GM18519 (cell line): ENCODE results near the gene RCL1.
"Not testable (repeated sequence)": the region's sequence is repeated elsewhere in the genome, so short reads cannot be mapped to it uniquely, and the experiment has no call there.

ENCODE experiments used
- ATAC-seq: cut with Tn5 transposase; IDR thresholded peaks from one replicate; pipeline ENCODE4 v1.9.1; 2021; ENCODE audit warnings: mild to moderate bottlenecking, moderate library complexity; ENCODE audit not compliant: unreplicated experiment, low FRiP score

Gene RCL1

DNA sequence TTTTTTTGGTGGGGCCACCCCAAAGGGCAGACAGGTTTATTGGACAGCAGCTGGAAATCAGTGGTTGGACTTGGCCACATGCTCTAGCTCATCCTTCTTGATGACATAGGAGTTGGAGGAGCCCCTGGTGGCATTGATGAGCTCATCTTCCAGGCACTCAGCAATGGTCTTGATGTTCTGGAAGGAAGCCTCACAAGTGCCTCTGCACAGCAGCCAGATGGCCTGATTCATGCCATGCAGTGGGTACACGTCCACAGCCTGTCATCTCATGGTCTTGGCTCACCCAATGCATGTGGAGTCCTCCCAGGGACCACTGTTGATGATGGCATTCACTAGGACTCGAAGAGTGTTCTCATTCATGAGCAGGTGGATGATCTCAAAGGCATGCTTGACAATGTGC is 11.3 kb upstream of the RCL1 start:
- no peak for ATAC-seq

DNA sequence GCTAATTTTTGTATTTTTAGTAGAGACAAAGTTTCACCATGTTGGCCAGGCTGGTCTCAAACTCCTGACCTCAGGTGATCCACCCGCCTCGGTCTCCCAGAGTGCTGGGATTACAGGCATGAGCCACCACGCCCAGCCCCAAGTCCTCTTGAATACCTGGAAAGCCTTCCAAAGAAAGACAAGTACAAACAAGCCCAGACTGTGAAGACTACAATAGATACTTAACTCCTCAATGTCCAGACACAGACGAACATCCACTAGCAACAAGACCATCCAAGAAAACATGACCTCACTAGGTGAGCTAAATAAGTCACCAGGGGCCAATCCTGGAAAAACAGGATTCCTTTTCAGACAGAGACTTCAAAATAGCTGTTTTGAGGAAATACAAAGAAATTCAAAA is 9.6 kb upstream of the RCL1 start:
- ATAC-seq: not testable (repeated sequence)

DNA sequence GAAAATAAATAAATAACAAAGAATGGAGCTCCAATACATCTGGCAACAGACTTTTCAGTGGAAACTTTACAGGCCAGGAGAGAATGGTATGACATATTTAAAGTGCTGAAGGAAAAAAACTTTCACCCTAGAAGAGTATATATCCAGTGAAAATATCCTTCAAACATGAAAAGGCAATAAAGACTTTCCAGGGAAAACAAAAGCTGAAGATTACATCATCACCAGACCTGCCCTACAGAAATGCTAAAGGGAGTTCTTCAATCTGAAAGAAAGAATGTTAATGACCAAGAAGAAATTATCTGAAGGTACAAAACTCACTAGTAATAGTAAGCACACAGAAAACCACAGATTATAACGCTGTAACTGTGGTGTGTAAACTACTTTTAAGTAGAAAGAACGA is 8.3 kb upstream of the RCL1 start:
- no peak for ATAC-seq

DNA sequence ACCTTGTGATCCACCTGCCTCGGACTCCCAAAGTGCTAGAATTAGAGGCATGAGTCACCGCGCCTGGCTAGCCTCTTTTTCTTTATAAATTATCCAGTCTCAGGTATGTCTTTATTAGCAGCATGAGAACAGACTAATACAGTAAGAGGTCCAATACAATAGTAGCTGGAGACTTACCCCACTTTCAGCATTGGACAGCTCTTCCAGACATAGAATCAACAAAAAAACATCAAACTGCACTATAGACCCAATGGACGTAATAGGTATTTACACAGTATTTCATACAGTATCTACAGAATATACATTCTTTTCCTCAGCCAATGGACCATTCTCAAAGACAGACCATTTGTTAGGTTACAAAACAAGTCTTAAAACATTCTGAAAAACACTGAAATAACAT is 6.1 kb upstream of the RCL1 start:
- ATAC-seq: no peak

DNA sequence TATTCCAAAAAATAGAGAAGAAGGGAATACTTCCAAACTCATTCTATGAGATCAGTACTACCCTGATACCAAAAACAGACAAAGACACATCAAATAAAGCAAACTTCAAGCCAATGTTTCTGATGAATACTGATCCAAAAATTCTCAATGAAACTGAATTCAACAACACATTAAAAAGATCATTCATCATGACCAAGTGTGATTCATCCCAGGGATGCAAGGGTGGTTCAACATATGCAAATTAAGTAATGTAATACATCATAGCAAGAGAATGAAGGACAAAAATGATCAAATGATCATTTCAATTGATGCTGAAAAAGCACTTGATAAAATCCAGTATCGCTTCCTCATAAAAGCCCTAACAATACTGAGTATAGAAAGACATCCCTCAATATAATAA is 4.9 kb upstream of the RCL1 start:
- no peak for ATAC-seq

DNA sequence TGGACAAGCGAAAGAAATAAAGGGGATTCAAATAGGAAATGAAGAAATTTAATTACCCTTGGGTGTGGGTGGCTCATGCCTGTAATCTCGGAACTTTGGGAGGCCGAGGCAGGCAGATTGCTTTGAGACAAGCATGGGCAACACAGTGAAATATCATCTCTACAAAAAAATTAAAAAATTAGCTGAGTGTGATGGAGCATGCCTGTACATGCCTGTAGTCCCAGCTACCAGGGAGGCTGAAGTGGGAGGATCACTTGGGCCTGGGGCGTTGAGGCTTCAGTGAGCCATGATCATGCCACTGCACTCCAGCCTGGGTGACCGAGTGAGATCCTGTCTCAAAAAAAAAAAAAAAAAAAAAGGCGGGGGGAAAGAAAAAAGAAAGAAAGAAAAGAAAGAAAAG is 4.0 kb upstream of the RCL1 start:
- no peak for ATAC-seq

DNA sequence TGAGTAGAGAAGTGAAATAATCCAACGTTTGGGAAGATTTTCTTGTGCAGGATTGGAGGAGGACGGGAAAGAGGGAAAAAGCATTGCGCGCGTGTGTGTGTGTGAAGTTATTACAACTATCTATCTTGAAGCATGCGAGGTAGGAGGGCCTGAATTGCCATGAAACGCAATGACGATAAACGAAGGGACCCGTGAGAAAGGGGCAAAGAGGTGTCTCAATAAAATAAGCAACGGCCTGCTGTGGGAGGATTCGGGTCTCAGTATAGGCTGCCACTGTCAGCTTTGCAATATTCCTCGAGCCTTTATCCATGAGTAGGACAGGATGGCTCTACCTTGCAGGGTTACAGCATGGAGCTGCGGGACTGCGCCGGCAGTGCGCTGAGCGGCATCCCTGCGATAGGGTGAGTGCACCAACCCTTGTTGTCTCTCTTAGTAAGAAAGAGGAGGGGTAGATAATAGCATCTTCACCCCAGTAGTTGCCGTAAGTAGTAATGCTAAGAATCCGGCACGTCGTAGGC is 631 bp upstream of the RCL1 start:
- ATAC-seq: peak; percentile 3

DNA sequence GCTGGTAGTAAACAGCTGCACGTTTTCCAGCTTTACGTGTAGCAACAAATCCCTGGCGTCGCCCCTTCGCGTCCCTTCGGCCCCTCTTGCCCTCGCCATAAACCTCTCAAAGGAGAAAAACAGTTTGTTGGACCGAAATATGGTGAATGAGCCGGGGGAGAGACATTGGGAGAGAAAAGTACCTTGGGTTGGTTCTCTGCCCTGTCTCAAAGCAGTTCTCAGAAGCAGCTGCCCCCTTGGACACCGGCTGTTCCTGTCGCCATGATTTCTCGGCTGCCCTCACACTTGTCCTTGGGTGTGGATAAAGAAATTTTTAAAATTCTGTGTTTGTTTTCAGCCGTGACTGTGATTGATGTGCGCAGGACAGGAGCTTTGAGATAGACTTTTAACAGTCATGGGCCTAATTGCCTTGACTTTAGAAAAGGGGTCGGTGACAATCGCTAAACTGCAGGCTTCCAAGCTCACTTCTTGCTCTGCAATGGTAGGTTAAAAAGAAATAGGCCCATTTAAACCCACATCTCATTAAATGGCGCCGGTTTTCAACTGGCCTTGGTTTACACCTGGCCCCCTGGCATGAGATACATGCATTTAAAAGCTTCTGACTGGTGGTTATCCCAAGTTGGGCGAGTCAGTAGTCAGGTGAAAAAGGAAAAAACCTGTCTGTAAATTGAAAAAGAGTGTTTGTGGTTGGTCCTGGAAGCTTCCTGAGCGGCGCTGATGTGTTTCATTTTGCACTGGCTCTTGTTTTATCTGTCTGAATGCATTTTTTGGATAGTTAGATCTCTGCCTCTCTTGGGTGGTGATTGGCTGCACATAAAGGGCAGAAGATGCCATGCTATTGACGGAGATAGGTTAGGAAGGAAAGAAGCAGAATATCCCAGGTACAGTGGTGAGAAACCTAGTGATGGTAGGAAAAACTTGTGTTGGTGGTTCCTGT is 983 bp downstream of the RCL1 start:
- ATAC-seq: no peak

DNA sequence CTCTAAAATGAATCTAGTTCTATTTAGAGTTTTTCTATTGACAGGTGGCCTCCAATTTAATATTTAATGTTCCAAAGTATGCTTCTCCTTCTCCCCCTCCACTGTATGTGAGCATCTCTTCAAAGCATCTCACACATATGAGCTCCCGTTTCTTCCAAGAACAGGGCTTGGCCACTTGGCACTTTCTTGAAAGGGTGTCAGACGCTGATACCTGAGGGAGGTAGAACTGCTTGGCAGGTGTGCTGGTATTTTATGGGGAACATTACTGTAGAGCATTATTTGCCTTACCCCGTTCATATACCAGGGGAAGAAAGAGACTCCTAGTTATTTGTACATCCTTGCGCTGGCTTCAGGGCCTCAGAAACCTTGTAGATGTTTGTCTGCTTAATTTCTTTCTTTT is 1.9 kb downstream of the RCL1 start:
- no peak for ATAC-seq

DNA sequence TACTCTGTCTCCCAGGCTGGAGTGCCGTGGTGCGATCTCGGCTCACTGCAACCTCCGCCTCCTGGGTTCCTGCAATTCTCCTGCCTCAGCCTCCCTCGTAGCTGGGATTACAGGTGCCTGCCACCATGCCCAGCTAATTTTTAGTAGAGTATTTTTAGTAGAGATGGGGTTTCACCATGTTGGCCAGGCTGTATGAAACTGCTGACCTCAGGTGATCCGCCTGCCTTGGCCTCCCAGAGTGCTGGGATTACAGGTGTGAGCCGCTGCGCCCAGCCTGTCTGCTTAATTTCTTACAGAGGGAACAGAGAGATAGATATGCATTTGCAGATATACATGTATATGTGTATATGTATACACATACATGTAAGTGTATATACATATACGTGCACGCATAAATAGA is 2.4 kb downstream of the RCL1 start:
- ATAC-seq: not testable (repeated sequence)

DNA sequence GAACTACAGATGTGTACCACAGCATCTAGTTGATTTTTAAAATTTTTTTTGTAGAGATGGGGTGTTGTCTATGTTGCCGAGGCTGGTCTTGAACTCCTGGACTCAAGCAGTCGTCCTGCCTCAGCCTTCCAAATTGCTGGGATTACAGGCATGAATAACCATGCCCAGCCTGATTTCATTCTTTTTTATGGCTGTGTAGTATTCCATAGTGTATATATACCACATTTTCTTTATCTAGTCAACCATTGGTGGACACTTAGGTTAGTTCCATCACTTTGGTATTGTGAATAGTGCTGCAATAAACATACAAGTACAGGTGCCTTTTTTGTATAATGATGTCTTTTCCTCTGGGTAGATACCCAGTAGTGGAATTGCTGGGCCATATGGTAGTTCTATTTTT is 3.8 kb downstream of the RCL1 start:
- no peak for ATAC-seq

DNA sequence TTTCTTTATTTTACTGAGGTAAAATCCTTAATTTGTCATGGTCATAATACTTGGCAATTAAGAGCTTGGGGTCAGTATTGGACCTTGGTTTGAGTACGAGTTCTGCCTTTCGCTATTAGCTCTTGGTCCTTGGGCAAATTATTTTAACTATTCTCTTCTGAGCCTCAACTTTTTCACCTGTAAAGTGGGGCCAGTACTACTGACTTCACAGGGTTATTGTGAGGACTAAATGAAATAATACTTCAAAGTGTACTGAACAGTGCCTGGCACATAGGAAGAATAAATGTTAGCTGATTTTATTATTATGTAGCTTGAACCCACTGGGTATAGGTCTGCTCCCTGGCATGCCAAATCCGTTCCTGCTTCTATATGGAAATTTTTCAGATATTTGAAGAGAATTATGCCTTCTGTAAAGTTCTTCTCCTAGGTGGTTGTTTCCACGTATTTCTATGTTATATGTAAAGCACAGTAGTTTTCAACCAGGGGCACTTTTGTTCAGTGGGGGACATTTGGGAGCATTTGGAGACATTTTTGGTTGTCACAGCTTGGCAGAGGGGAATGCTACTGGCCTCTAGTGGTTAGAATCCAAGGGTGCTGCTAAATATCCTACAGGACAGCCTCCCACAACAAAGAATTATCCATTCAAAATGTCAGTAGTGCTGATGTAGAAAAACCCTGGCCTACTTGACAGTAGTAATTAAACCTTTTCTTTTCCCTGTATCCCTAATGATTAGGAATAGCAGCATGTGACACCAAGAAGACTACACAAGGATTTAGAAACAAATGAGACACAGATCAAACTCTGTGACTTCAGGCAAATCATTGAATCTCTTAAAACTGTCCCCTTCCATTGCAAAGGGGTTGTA is 4.5 kb downstream of the RCL1 start:
- ATAC-seq: no peak

DNA sequence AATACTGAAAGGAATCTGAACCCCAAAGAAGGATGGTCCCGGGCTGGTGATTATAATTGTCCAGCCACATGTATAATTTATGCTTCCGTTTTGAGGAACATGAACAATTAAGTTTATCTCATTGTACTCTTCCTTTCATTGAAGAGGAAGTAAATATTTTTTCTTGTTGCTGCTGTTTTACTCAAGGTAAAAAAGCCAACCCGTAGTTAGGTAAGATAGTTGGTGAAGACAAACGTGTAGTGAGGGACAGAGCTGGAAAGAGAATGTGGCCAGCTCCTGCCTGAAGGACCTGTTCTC is 5.1 kb downstream of the RCL1 start:
- ATAC-seq: no peak

DNA sequence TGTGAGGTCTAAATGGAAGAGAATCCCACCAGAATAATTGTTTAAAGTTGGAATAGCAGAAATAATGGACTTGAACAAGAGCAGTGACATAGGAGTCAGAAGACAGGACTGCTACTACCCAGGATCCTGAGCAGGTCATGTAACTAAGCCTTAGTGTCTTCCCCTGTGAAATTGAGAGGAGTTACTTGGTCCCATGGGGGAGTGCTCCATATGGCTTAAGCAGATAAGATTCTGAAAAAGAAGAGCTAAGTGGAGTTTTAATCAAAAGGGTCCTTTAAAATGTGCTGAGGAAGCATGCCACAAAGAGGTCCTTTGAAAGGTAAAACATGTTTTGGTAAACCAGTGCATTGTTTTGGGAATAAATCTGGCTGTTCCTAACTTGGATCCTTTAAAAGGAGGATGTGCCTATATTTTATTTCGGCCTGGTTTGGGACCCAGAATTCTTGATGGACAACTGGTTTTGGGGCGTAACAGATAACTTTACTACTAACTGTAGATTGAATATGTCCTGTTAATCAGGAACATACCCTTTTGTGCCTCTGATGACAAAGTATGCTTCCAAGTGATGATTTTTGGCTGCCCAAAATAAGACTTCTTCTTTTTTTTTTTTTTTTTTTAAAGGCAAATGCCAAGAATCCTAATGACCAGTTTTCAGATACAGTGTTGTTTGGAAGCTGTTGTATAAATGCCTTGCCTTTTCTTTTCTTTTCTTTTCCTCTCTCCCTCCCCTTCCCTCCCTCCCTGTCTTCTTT is 5.7 kb downstream of the RCL1 start:
- ATAC-seq: no peak

DNA sequence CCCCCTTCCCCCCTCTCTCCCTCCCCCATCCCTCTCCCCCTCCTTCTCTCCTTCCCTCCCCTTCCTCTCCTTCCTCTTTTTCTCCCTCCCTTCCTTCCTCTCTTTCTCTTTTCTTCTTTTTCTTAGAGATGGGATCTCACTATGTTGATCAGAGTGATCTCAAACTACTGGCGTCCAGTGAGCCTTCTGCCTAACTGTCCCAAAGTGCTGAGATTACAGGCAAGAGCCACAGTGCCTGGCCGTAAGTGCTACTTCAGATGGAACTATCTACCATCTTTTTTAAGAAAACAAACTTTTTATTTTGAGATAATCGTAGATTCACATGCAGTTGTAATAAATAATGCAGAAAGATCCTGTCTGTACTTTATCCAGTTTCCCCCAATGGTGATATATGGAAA is 6.3 kb downstream of the RCL1 start:
- no peak for ATAC-seq

DNA sequence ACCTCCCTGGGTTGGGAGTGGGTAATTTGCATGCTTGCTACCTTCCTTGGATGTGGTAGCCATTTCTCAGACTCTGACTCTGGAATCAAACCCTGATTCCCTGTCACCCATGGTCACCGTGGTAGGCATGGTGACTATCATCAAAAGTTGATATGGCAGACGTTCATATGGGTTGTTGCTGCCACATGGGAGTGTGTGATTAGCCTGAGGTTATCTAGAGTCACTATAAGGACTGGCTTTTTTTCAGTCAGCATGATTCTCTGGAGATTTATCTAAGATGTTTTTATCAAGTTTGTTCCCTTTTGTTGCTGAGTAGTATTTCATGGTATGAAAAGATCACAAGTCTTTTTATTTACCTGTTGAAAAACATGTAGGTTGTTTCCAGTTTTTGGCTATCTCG is 7.0 kb downstream of the RCL1 start:
- ATAC-seq: no peak

DNA sequence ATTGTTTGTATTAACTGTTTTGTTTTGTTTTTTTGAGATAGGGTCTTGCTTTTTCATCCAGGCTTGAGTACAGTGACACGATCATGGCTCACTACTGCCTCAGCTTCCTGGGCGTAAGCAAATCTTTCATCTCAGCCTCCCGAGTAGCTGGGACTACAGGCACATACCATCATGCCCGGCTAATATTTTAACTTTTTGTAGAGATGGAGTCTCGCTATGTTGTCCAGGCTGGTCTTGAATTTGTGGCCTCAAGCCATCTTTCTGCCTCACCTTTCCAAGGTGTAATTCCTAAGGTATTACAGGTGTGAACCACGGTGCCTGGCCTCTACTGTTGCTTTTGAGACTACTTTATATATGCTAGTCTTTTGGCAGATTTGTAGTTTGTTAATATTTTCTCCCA is 8.4 kb downstream of the RCL1 start:
- ATAC-seq: no peak

DNA sequence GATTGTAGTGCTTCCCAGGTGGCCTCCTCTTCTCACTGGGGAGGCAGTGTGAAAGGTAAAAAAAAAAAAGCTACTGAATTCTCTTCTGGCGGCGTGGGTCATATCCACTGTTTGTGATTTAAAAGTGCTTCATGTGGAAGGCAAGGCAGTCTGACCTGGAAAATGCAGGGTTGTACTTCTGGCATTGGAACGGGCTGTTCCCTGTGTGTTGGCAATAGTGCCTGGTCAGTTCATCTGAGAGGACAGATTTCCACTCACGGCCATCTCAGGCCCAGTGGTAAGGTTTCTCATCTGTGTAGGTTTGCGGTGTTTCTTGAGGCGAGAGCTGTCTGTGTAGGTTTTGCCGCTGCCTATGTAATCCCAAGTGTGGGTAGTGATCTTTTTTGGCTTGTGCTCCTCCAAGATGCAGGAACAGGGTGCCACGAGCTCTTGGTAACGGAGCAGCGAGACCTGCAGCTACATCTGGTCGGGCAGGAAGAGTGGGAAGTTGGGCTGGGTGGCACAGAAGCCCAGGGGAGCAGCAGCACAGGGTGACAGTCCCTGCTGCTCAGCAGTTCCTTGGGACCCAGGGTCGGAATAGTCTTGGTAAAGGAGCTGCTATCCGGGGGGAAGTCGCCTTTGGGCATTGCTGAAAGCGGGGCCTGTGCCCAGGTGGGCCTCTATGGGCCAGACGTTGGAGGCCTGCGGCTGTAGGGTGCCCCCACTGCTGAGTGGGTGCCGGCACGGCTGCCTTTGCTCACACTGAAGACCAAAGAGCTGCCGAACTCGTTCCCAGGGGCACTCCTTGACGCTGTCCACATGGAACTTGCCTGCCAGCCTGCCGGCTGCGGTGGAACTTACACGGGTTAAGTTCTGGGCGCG is 11.2 kb downstream of the RCL1 start:
- ATAC-seq: no peak

DNA sequence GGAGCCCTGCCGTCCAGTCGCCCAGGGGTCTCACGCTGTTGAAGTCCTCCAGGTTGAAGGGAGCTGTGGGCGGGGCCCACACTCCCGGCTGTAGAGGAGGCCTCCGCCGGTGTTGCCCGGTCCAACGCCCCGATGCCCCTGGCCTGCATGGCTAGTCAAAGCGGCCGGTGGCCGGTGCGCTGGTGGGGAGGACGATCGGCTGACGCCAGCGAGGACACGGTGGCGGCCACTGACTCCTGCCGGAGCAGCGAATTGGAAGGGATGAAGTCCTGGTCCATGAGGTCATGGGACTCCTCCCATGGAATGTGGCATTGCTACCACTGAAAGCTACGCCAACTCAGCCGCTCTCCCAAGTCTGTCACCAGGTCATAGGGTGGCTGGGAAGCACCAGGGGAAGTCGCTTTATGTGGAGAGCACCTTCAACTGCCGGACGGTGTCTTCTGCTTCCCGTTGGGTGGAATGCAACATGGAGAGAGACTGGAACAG is 11.8 kb downstream of the RCL1 start:
- no peak for ATAC-seq
